Activated T-cell treated with anti-CD3 and anti-CD28 coated beads, Interleukin-2, amount 50 U/mL, for 4 hours (primary cell): ENCODE data around the gene TMC4. TPM values are rescaled to one million over a fixed set of nuclear protein-coding genes. Genes with fewer than 3 reads are reported as not detected.
"Not testable (repeated sequence)": the region's sequence is repeated elsewhere in the genome, so short reads cannot be mapped to it uniquely, and the experiment has no call there.

ENCODE experiments used
- ATAC-seq, 2 donors: fragments of 200-7000 bp; cut with Tn5 transposase; one replicate each; pipeline ENCODE4 v1.10.0; 2021
- DNase-seq: peaks from one replicate; pipeline ENCODE4 v3.0.0-alpha.2; 2020
- H3K27me3 Mint-ChIP-seq: one replicate; pipeline ENCODE4 v1.8.0; 2021; ENCODE audit warnings: low read depth, mixed read lengths
- H3K36me3 Mint-ChIP-seq: one replicate; pipeline ENCODE4 v1.8.0; 2022; ENCODE audit warnings: mixed read lengths; ENCODE audit not compliant: insufficient read depth
- H3K4me1 Mint-ChIP-seq: one replicate; pipeline ENCODE4 v1.8.0; 2021; ENCODE audit warnings: low read depth, mixed read lengths
- H3K4me3 Mint-ChIP-seq: one replicate; pipeline ENCODE4 v1.8.0; 2021; ENCODE audit warnings: mild to moderate bottlenecking, moderate library complexity, mixed read lengths
- H3K9me3 Mint-ChIP-seq: one replicate; pipeline ENCODE4 v1.8.0; 2021; ENCODE audit warnings: mixed read lengths
- total RNA-seq, 3 donors: library from RNA; stranded (reverse); gene quantifications; one replicate each; pipeline ENCODE4 v1.2.1, GENCODE V29; 2021

TMC4 gene
- total RNA-seq, 3 donors from 2014 or later = 0.63 to 0.98 (median 0.79) TPM

- ATAC-seq (no peak), DNase-seq (no peak)
- peak overlapping the region; percentile 87 for H3K4me3 Mint-ChIP-seq
- no peaks in the 10 kb centered on the region for H3K9me3 Mint-ChIP-seq
- H3K36me3 Mint-ChIP-seq = peaks cover 14% of the 10 kb centered on the region
- H3K4me1 Mint-ChIP-seq = peaks cover 35% of the 10 kb centered on the region
- no peaks in the 10 kb centered on the region for H3K27me3 Mint-ChIP-seq
These were observed 19.0 kb upstream of the TMC4 start for GRCh38 chr19:54191811-54192453.

- Mint-ChIP-seq H3K9me3 (no peaks in the 10 kb centered on the region), H3K4me3 (peak within 1 kb of the TSS; percentile 87), H3K27me3 (no peaks in the 10 kb centered on the region), H3K4me1 (peaks cover 37% of the 10 kb centered on the region), H3K36me3 (peaks cover 16% of the 10 kb centered on the region)
- DNase-seq = peak; percentile 82
- ATAC-seq = peak; percentile 35 to 41
These were observed 18.3 kb upstream of the TMC4 start, which contains the start of gene TSEN34 for GRCh38 chr19:54191011-54191810. Gene TSEN34, plus strand, starts transcription at chr19:54191308. Its CDS starts 57 bp downstream, at chr19:54191365.

GRCh38 chr19:54190503-54191010 lies 17.6 kb upstream of the TMC4 start:
- DNase-seq (peak; percentile 100), ATAC-seq (peak; percentile 63 to 65)
- Mint-ChIP-seq H3K9me3 (no peaks in the 10 kb centered on the region), H3K4me1 (peaks cover 37% of the 10 kb centered on the region), H3K4me3 (peak overlapping the region; percentile 87), H3K27me3 (no peaks in the 10 kb centered on the region), H3K36me3 (peaks cover 14% of the 10 kb centered on the region)

- ATAC-seq (peak; percentile 59 to 63), DNase-seq (peak; percentile 100)
- no peaks in the 10 kb centered on the region for H3K9me3 Mint-ChIP-seq
- peaks cover 14% of the 10 kb centered on the region for H3K36me3 Mint-ChIP-seq
- peaks cover 37% of the 10 kb centered on the region for H3K4me1 Mint-ChIP-seq
- H3K27me3 Mint-ChIP-seq = no peaks in the 10 kb centered on the region
- H3K4me3 Mint-ChIP-seq = peak overlapping the region; percentile 87
These were observed 17.0 kb upstream of the TMC4 start for GRCh38 chr19:54189735-54190502.

- Mint-ChIP-seq H3K27me3 (no peaks in the 10 kb centered on the region), H3K4me3 (peak within 1 kb of the TSS; percentile 87), H3K36me3 (peaks cover 14% of the 10 kb centered on the region), H3K4me1 (peaks cover 37% of the 10 kb centered on the region), H3K9me3 (no peaks in the 10 kb centered on the region)
- DNase-seq = no peak
- ATAC-seq = peak; percentile 2
These were observed 16.3 kb upstream of the TMC4 start, which contains the start of gene MBOAT7 for GRCh38 chr19:54189145-54189734. Gene MBOAT7, minus strand, starts transcription at chr19:54189580. Its CDS starts 1,072 bp downstream, at chr19:54188508.

- Mint-ChIP-seq H3K4me3 (peak overlapping the region; percentile 87), H3K27me3 (no peaks in the 10 kb centered on the region), H3K36me3 (peaks cover 9% of the 10 kb centered on the region), H3K9me3 (no peaks in the 10 kb centered on the region), H3K4me1 (peaks cover 37% of the 10 kb centered on the region)
- ATAC-seq (no peak), DNase-seq (peak; percentile 59)
These were observed 15.4 kb upstream of the TMC4 start for GRCh38 chr19:54188215-54188871.

- peak overlapping the region; percentile 87 for H3K4me3 Mint-ChIP-seq
- H3K9me3 Mint-ChIP-seq = no peaks in the 10 kb centered on the region
- no peaks in the 10 kb centered on the region for H3K27me3 Mint-ChIP-seq
- peaks cover 25% of the 10 kb centered on the region for H3K4me1 Mint-ChIP-seq
- ATAC-seq (no peak), DNase-seq (no peak)
- H3K36me3 Mint-ChIP-seq = peaks cover 9% of the 10 kb centered on the region
These were observed 14.0 kb upstream of the TMC4 start for GRCh38 chr19:54186934-54187381.

- Mint-ChIP-seq H3K9me3 (no peaks in the 10 kb centered on the region), H3K4me1 (peaks cover 20% of the 10 kb centered on the region), H3K4me3 (no peak overlapping the region), H3K36me3 (peaks cover 9% of the 10 kb centered on the region), H3K27me3 (no peaks in the 10 kb centered on the region)
- ATAC-seq = no peak
- DNase-seq = no peak
These were observed 13.4 kb upstream of the TMC4 start for GRCh38 chr19:54186351-54186750.

- H3K4me3 Mint-ChIP-seq = no peak overlapping the region
- DNase-seq (no peak), ATAC-seq (no peak)
- H3K4me1 Mint-ChIP-seq = peaks cover 15% of the 10 kb centered on the region
- peaks cover 16% of the 10 kb centered on the region for H3K36me3 Mint-ChIP-seq
- no peaks in the 10 kb centered on the region for H3K9me3 Mint-ChIP-seq
- H3K27me3 Mint-ChIP-seq = no peaks in the 10 kb centered on the region
These were observed 10.5 kb upstream of the TMC4 start for GRCh38 chr19:54183431-54183830.

GRCh38 chr19:54181894-54182293 lies 8.9 kb upstream of the TMC4 start:
- not testable (repeated sequence) for H3K9me3 Mint-ChIP-seq, DNase-seq, ATAC-seq, H3K4me3 Mint-ChIP-seq, H3K4me1 Mint-ChIP-seq, H3K27me3 Mint-ChIP-seq
- H3K36me3 Mint-ChIP-seq = peaks cover 17% of the 10 kb centered on the region

- no peaks in the 10 kb centered on the region for H3K9me3 Mint-ChIP-seq
- no peak for ATAC-seq
- no peak for DNase-seq
- H3K4me3 Mint-ChIP-seq = no peak overlapping the region
- H3K4me1 Mint-ChIP-seq = no peaks in the 10 kb centered on the region
- no peaks in the 10 kb centered on the region for H3K27me3 Mint-ChIP-seq
- peaks cover 16% of the 10 kb centered on the region for H3K36me3 Mint-ChIP-seq
These were observed 7.7 kb upstream of the TMC4 start for GRCh38 chr19:54180691-54181091.

- ATAC-seq (no peak), DNase-seq (no peak)
- no peak overlapping the region for H3K4me3 Mint-ChIP-seq
- H3K9me3 Mint-ChIP-seq = no peaks in the 10 kb centered on the region
- peaks cover 14% of the 10 kb centered on the region for H3K36me3 Mint-ChIP-seq
- no peaks in the 10 kb centered on the region for H3K27me3 Mint-ChIP-seq
- H3K4me1 Mint-ChIP-seq = no peaks in the 10 kb centered on the region
These were observed 7.0 kb upstream of the TMC4 start for GRCh38 chr19:54179921-54180461.

GRCh38 chr19:54179262-54179852 lies 6.4 kb upstream of the TMC4 start:
- ATAC-seq (no peak), DNase-seq (no peak)
- H3K27me3 Mint-ChIP-seq = no peaks in the 10 kb centered on the region
- H3K36me3 Mint-ChIP-seq = peaks cover 14% of the 10 kb centered on the region
- H3K4me3 Mint-ChIP-seq = no peak overlapping the region
- no peaks in the 10 kb centered on the region for H3K9me3 Mint-ChIP-seq
- no peaks in the 10 kb centered on the region for H3K4me1 Mint-ChIP-seq
